ENCODE measurements around the gene AIRE. TPM values are rescaled to one million over a fixed set of nuclear protein-coding genes. Genes with fewer than 3 reads are reported as not detected.
A peak's percentile ranks its signal among the peaks of the same experiment; 100 is the strongest.
"Not testable (repeated sequence)": the region's sequence is repeated elsewhere in the genome, so short reads cannot be mapped to it uniquely, and the experiment has no call there.

AIRE gene
- total RNA-seq, 2 donors from 2014 or later, result not detected

DNA sequence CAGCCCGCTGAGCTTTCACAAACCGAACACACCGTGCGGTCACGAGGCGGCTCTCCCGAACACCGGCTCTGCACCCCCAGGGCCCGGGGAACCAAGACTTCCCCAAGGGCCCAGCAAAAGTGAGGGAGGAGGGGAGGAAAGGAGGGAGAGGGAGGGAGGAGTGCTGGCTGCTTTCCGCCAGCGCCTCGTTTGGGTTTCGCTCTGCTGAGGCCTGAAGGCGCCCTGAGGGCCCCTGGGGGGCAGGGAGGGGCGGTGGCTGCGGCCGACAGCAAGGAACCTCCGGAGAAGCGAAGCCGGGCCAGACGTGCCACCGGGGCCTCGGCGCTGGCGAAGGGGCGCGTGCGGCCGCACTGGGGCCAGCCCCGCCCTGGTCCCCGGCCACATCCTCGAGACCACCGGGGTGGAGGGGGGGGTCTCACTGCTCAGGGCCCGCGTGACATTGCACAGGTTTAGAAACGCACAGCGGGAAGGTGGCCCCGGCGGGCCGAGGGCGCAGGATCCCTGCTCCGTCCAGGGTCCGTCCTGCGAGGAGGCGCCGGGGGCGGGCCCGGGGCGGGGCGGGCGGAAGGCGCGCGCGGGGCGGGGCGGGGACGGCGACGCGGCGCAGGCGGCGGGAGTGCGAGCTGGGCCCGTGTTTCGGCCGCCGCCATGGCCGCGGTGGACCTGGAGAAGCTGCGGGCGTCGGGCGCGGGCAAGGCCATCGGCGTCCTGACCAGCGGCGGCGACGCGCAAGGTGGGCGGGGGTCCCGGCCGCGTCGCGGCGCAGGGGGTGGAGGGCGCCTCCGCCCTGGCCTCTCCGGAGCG lies 14.0 kb downstream of the AIRE start, which contains the start of gene PFKL:
Gene PFKL, plus strand, starts transcription at position 596 of the 804 bp plus-strand sequence. Its CDS starts 53 bp downstream, at position 649.
- Histone ChIP-seq H3K27ac (peak within 1 kb of the TSS; percentile 77 to 81), H3K36me3 (no peaks in the 10 kb centered on the region), H3K4me1 (ENCODE audit: control insufficient read depth in 1 of 2, low read depth in 2 of 2) (peaks cover 29 to 56% of the 10 kb centered on the region in 2 donors), H3K9me3 (no peaks in the 10 kb centered on the region), H3K27me3 (replicated peaks; ENCODE audit: insufficient read depth) (no peaks in the 10 kb centered on the region), H3K4me3 (peak within 1 kb of the TSS; percentile 83)
- DNase-seq (ENCODE audit: low spot score), result no peak
- TF ChIP-seq, protein P1, sequence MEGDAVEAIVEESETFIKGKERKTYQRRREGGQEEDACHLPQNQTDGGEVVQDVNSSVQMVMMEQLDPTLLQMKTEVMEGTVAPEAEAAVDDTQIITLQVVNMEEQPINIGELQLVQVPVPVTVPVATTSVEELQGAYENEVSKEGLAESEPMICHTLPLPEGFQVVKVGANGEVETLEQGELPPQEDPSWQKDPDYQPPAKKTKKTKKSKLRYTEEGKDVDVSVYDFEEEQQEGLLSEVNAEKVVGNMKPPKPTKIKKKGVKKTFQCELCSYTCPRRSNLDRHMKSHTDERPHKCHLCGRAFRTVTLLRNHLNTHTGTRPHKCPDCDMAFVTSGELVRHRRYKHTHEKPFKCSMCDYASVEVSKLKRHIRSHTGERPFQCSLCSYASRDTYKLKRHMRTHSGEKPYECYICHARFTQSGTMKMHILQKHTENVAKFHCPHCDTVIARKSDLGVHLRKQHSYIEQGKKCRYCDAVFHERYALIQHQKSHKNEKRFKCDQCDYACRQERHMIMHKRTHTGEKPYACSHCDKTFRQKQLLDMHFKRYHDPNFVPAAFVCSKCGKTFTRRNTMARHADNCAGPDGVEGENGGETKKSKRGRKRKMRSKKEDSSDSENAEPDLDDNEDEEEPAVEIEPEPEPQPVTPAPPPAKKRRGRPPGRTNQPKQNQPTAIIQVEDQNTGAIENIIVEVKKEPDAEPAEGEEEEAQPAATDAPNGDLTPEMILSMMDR (IDR thresholded peaks at IDR 0.05), result no peak
- ATAC-seq (ENCODE audit: insufficient number of reproducible peaks, low FRiP score, low read depth), result peak; percentile 58

DNA sequence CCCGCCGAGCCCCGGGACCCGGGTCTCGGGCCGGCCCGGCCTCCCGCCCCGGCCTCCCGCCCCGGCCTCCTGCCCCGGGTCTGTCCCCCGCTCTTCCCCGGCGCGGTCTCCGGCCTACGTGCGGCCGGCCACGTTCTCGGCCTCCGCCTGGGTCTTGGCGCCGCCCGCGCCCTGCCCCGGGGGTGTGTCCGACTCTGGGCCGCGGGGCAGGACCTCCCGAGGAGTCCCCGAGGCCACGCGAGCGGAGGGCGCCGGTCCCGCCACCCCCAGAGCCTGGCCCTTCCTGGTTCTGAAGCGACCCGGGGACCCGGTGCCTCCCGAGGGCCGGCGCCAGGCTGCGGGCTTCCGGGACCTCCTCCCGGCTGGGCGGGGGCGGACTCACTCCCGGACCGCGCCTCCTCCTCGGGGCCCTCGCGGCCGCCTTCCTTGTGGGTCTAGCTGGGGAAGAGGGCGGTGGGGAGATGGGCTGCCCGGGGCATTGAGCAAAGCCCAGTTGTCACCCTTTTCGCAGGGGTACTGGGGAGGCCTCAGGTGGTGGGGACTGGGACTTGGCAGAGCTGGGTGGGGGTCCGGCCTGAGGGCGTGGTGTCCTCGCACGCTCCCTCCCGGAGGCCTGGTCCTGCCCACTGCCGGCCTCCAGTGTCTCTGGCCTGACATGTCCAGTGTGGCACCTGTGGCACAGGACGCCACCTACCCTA lies 14.7 kb downstream of the AIRE start:
- DNase-seq (ENCODE audit: low spot score) (peak; percentile 23), ATAC-seq (ENCODE audit: insufficient number of reproducible peaks, low FRiP score, low read depth) (no peak)
- Histone ChIP-seq H3K4me3 (peak overlapping the region; percentile 83), H3K36me3 (no peaks in the 10 kb centered on the region), H3K27ac (peak overlapping the region; percentile 74 to 77), H3K9me3 (no peaks in the 10 kb centered on the region), H3K27me3 (replicated peaks; ENCODE audit: insufficient read depth) (no peaks in the 10 kb centered on the region), H3K4me1 (ENCODE audit: control insufficient read depth in 1 of 2, low read depth in 2 of 2) (peaks cover 28 to 57% of the 10 kb centered on the region in 2 donors)
- TF ChIP-seq, protein P1 (IDR thresholded peaks at IDR 0.05), result no peak

DNA sequence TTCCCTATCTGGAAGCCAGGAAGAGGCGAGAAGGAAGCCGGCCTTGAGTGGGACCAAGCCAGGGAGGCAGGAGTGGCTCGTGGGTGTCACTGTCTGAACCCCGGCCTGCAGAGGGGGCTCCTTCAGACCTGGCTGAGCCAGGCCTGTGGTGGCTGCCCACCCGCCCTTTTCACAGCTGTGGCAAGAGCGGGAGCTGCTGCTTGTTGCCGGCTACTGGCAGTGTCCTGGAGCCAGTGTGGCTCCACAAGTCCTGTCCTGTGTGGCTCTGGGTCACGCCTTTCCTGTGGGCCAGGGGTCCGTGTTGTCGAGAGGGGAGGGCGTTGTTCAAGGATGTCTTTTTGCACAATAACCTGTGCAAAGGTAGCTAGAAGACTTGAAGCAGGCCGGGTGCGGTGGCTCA lies 15.5 kb downstream of the AIRE start:
- no peaks in the 10 kb centered on the region for H3K36me3 ChIP-seq
- H3K4me3 ChIP-seq, result peak overlapping the region; percentile 83
- TF ChIP-seq, protein P1 (IDR thresholded peaks at IDR 0.05), result no peak
- DNase-seq (ENCODE audit: low spot score) (no peak), ATAC-seq (ENCODE audit: insufficient number of reproducible peaks, low FRiP score, low read depth) (no peak)
- peak overlapping the region; percentile 74 to 77 for H3K27ac ChIP-seq
- H3K27me3 ChIP-seq (replicated peaks; ENCODE audit: insufficient read depth), result no peaks in the 10 kb centered on the region
- H3K9me3 ChIP-seq, result no peaks in the 10 kb centered on the region
- H3K4me1 ChIP-seq (ENCODE audit: control insufficient read depth in 1 of 2, low read depth in 2 of 2), result peaks cover 28 to 57% of the 10 kb centered on the region in 2 donors

DNA sequence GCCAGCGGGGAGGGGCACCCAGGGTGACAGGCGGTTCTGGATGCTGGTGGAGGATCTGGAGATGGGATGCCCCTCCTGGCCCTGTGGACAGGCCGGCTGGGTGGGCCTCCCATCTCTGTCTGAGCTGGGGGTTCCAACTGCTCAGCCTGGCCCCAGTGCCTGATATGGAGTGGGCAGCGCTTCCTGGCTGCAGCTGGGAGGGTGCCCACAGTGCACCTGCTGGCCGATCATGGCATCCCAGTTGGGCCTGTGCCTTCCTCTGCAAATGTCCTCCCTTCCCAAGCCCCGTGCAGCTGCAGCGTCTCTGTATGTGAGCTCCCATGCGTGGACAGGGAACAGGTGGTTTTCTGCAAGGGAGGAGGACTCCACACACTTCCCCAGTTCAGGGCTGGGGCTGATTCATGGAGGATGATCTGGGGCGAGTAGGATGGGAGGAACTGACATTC lies 16.3 kb downstream of the AIRE start:
- DNase-seq (ENCODE audit: low spot score), result no peak
- TF ChIP-seq, protein P1 (IDR thresholded peaks at IDR 0.05), result no peak
- Histone ChIP-seq H3K4me3 (no peak overlapping the region), H3K9me3 (no peaks in the 10 kb centered on the region), H3K27me3 (replicated peaks; ENCODE audit: insufficient read depth) (no peaks in the 10 kb centered on the region), H3K4me1 (ENCODE audit: control insufficient read depth in 1 of 2, low read depth in 2 of 2) (peaks cover 28 to 57% of the 10 kb centered on the region in 2 donors), H3K27ac (no peak overlapping the region), H3K36me3 (no peaks in the 10 kb centered on the region)
- no peak for ATAC-seq (ENCODE audit: insufficient number of reproducible peaks, low FRiP score, low read depth)

DNA sequence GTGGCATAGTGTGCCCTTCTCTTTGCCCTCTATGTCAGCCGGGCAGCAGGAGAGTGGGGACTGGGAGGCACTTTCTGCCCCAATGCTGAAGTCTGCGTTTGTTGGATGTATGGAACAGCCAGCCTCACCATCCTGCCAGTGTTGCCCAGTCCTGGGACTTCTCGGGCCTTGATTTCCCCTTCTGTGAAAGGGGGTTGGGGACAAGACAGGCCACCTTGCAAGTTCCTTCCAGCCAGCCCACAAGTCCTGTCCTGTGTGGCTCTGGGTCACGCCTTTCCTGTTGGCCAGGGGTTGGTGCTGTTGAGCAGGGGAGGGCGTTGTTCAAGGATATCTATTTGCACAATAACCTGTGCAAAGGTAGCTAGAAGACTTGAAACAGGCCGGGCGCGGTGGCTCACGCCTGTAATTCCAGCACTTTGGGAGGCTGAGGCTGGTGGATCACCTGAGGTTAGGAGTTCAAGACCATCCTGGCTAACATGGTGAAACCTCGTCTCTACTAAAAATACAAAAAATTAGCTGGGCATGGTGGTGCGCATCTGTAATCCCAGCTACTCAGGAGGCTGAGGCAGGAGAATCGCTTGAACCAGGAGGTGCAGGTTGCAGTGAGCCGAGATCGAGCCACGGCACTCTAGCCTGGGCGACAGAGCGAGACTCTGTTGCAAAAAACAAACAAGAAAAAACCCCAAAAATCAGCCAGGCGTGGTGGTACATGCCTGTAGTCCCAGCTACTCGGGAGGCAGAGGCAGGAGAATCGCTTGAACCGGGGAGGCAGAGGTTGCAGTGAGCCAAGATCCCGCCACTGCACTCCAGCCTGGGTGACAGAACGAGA lies 17.1 kb downstream of the AIRE start:
- DNase-seq (ENCODE audit: low spot score); ATAC-seq (ENCODE audit: insufficient number of reproducible peaks, low FRiP score, low read depth); H3K9me3 ChIP-seq; H3K36me3 ChIP-seq; H3K4me3 ChIP-seq; H3K27ac ChIP-seq; H3K27me3 ChIP-seq (replicated peaks; ENCODE audit: insufficient read depth): not testable (repeated sequence)
- peaks cover 28 to 51% of the 10 kb centered on the region in 2 donors for H3K4me1 ChIP-seq (ENCODE audit: control insufficient read depth in 1 of 2, low read depth in 2 of 2)
